GM21717 (cell line): ENCODE measurements around the gene MAP3K13.
A peak's percentile ranks its signal among the peaks of the same experiment; 100 is the strongest.
"Not testable (repeated sequence)": the region's sequence is repeated elsewhere in the genome, so short reads cannot be mapped to it uniquely, and the experiment has no call there.

Source experiments
- ATAC-seq: cut with Tn5 transposase; IDR thresholded peaks from one replicate; pipeline ENCODE4 v1.9.1; 2021; ENCODE audit warnings: mild to moderate bottlenecking, moderate library complexity; ENCODE audit not compliant: unreplicated experiment

Gene MAP3K13

DNA sequence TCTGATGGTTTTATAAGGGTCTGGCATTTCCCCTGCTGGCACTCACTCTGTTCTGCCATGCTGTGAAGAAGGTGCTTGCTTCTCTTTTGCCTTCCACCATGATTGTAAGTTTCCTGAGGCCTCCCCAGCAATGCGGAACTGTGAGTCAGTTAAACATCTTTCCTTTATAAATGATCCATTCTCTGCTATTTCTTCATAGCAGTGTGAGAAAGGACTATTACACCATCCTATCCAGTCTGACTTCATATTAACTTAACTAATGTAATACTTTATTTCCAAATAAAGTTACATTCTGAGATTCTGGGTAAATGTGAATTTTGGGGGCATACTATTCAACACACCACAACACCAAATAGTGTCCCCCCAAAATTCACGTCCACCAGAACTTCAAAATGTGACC lies 22.2 kb upstream of the MAP3K13 start:
- no peak for ATAC-seq

DNA sequence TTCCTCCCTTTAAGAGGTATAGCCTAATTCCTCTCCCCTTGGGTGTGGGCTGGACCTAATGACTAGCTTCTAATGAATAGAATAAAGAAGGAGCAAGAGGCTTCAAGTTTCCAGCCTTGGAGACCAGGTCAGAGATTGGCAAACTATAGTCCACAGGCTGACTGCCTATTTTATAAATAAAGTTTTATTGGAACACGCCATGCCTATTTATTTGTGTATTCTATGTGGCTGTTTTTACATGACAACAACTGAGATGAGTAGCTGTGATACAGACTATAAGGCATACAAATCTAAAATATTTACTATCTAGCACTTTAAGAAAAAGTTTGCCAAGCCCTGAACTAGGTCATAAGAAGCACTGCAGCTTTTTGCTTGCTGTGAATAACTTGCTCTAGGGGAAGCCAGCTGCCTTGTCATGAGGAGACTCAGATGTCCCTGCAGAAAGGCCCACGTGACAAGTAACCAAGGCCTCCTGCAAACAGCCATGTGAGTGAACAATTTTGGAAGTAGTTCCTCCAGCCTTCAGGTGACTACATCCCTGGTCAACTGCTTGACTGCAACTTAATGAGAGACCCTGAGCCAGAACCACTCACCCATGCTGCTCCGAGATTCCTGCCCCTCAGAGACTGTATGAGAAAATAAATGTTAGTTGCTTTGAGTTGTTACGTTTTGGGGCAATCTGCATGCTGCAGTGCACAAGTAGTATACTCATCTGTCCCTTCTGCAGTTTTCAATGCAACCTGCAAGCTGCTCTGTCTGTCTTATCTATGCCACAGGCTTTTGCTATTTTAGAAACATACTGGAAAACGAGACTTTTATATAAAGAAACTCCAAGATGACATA lies 21.1 kb upstream of the MAP3K13 start:
- ATAC-seq, result no peak

DNA sequence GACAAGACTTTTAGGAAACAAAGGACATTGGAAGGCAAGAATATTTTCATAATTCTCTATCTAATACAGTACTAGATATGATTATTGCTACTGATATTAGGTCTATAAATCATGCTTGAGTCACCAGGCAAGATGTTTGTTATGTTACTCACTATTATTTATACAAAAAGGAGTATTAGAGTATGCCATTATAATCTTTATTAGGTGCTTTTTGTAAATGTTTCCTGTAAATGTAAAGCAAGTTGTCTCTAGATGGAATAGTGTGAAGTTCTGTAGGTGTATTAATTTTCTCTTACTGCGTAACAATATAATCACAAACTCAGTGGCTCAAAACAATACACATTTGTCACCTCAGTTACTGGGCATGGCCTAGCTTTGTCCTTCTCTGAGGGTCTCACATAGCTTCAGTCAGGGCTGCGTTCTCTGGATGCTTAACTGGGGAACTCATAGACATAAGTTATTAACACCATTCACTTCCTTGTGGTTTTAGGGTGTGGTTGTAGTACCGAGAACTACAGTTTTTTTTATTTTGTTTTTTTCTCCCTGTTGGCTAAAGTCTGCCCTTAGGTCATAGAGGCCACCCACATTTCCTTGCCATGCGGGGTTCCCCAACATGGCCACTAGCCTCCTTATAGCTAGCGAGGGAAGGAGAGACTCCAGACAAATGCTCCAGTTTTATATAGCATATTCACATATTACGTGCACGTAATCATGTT lies 20.3 kb upstream of the MAP3K13 start:
- ATAC-seq, result no peak

DNA sequence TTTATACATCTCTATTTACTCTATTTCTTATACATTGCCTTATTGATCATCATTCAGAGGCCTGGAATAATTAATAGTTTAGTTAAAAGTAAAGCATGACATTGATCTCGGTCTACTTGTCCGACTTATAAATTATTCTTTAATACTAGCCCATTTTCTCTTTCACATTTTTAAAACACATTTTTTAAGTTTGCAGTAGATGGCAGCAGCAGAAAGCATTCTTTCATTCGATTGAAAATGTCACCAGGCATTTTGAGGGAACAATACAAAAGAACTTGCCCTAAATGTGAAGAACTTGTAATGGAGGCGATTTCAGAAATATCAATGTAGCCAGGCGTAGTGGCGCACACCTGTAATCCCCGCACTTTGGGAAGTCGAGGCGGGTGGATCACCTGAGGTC lies 15.5 kb upstream of the MAP3K13 start:
- ATAC-seq, result no peak

DNA sequence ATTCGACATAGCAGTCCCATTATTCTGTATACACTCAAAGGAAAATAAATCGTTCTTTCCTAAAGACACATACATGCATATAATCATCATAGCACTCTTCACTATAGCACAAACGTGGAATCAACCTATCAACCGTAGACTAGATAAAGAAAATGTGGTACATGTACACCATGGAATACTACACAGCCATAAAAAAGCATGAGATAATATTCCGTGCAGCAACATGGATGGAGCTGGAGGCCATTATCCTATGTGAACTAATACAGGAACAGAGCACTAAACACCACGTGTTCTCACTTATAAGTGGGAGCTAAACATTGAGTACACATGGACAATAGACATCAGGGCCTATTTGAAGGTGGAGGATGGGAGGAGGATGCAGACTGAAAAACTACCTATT lies 12.1 kb upstream of the MAP3K13 start:
- no peak for ATAC-seq

DNA sequence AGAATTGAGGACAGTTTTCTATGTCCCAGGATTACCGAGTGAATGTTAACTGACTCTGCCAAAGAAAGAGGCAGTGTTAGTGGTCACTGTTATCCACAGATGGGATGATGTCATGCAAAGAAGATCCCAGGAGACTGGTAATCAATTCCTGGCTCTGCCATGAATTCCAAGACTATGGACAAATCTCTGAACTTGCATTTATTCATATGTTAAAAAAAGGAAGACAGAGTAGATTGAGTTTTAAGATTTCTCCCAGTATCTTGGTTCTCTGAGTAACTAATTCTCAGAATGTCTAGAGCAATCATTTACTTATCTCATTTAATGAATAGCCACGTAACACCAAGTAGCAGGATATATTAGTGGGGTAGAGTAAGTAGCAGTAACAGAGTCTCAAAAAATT lies 11.5 kb upstream of the MAP3K13 start:
- ATAC-seq, result no peak

DNA sequence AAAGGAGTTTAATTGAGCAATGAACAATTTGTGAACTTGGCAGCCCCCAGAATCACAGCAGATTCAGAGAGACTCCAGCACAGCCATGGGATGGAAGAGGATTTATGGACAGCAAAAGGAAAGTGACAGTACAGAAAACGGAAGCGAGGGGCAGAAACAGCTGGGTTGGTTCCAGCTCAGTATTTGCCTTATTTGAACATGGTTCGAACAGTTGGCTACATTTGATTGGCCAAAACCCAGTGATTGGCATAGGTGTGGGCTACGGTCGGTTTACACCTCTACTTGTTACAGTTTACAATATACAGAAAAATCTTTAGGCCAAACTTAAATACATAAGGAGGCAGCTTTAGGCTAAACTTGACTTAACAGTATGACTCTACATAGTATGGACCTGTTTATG lies 9.7 kb upstream of the MAP3K13 start:
- no peak for ATAC-seq

DNA sequence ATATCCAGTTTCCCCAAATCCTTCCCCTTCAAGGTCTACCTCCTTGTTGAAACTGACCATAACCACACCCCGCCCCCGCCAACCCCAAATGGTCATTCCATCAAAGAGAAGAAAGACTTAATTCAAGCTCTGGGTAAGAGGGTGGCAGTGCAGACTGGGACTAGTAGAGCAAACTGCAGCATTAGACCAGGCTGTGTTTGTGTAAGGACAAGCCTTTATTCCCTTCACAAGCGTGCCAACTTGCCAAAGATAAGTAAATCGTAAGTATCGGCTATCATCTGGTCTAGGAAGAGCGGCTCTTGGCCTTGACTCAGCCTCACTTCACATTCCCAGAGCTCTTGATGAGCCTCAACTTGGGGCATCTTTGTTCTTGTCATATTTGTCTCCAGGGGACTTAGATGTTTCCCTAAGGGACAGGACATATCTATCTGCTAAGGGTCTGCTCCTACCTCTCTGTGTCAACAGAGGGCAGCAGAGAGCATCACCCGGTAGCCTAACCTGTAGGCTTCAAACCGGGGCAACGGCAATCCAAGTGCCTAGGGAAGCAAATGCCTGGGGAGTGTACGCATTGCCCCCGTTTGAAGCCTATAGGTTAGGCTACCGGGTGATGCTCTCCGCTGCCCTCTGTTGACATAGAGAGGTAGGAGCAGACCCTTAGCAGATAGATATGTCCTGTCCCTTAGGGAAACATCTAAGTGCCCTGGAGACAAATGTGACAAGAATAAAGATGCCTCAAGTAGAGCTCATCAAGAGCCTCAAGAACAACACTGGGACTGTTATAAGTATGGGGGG lies 8.9 kb upstream of the MAP3K13 start:
- peak; percentile 99 for ATAC-seq

DNA sequence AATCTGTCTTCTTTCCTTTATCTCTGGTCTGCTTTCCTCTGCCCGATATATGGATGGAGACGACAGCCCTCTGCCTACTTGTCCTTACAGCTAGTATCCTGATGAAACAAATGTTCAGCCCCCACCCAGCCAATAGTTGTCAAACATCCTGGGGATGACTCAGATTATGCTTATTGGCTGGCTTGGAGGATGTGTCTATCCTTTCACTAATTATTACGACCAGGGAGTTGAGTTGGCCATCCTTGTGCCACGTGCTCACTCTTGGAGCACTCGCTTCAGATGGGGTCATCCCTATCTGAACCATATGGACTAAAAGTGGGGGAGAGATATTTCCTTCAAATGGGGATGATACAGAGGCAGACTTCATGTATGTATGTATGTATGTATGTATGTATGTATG lies 6.4 kb upstream of the MAP3K13 start:
- no peak for ATAC-seq

DNA sequence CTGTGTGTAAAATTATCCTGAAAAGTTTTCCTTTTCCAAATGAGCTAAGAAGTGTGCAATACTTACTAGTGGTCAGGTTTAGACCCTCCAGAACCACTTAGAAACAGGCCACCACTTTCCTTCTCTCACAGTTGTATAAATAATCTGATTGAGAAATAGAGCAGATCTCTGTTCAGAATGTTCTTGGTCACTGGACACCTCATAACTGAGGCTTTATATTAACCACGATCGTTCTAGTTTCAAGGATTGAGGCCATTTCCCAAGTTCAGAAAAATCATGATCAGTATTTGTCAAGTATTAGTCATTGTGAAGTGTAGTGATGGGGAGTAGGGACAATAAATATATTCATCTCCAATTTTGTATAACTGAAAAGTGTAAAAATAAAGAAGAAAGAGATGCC lies 1.0 kb upstream of the MAP3K13 start:
- ATAC-seq, result no peak

DNA sequence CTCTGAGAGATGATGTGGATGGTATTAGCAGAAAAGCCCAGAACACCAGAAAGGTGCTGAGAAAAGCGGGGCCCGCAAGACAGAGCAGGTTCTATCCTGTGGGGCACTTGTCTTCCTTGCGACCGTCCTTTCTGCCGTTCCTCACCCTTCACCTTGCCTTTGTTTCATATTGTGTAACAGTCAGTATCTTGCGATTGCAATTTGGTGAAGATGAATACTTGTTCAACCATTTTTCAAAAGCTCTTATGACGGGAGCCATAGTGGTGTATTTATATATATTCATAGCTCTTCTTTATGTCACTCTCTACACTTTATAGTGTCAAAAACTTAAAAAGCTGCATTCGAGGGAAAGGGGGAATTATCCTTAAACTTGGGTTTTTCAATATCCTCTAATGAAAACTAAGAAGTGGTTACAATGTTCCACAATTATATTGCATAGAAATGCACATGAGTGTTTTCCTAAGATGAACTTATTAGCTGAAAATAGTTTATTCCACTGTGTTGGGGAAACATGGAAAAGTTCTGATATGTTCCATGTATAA lies 797 bp downstream of the MAP3K13 start:
- peak; percentile 37 for ATAC-seq

DNA sequence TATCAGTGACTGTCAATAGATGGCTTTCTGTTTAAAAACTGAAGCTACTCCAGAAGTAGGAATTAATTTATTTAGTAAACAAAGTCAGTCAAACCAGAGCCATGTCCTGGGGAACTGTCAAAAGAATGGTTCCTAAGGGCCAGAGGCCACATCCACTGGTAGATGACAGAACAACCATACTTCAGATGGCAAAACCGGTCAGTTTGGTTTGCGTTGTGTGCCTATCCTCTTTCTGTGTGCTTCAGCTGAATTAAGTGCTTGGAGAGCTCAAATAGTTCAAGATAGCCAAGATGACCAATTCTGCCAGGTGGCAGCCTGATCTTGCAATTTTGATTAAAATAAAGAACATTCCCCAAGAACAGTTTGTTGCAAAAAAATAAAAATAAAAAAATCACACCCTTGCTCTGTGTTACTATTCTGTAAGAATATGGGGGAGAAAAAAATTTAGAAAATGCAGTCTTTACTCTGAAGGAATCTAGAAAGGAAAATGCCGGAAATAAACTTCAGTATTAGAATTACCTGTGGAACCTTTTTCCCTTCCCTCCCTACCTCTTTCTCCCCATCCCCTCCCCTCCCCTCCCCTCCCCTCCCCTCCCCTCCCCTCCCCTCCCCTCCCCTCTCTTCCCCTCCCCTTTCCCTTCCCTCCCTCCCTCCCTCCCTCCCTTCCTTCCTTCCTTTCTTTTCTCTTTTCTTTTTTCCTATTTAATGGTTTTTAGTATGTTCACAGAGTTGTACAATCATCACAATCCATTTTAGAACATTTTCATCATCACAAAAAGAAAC lies 2.5 kb downstream of the MAP3K13 start:
- no peak for ATAC-seq

DNA sequence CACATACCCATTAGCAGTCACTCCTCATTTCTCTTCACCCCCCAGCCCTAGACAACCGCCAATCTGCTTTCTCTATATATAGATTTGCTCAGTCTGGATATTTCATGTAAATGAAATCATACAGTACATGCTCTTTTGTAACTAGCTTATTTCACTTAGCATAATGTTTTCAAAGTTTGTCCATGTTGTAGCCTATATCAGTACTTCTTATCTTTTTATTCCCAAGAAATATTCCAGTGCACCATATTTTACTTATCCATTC lies 3.1 kb downstream of the MAP3K13 start:
- ATAC-seq, result no peak

DNA sequence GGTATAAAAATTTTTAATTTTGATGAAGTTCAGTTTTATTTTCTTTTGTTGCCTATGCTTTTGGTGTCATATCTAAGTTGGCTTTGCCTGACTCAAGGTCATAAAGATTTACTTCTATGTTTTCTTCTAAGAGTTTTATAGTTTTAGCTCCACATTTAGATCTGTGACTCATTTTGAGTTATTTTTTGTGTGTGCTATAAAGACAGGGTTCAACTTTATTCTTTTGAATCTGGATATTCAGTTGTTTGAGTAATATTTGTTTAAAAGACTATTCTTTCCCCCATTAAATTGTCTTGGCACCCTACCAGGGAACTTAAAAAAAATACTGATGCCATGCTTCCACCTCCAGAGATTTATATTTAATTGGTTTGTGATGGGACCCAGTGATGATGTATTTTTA lies 4.0 kb downstream of the MAP3K13 start:
- ATAC-seq, result no peak

DNA sequence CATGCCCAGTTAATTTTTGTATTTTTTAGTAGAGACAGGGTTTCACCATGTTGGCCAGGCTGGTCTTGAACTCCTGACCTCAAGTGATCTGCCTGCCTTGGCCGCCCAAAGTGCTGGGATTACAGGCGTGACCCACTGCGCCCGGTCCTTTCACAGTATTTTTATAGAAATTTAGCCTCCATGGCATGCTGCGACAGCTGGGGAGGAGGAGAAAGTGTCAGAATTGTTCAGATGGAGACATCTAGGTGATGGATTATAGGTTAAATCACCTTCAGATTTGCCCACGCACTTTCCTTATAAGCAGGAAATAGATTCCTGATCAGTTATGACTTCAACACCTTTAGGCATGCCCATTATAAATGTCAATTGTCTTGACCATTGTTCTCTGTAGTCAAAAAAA lies 7.4 kb downstream of the MAP3K13 start:
- ATAC-seq, result not testable (repeated sequence)

DNA sequence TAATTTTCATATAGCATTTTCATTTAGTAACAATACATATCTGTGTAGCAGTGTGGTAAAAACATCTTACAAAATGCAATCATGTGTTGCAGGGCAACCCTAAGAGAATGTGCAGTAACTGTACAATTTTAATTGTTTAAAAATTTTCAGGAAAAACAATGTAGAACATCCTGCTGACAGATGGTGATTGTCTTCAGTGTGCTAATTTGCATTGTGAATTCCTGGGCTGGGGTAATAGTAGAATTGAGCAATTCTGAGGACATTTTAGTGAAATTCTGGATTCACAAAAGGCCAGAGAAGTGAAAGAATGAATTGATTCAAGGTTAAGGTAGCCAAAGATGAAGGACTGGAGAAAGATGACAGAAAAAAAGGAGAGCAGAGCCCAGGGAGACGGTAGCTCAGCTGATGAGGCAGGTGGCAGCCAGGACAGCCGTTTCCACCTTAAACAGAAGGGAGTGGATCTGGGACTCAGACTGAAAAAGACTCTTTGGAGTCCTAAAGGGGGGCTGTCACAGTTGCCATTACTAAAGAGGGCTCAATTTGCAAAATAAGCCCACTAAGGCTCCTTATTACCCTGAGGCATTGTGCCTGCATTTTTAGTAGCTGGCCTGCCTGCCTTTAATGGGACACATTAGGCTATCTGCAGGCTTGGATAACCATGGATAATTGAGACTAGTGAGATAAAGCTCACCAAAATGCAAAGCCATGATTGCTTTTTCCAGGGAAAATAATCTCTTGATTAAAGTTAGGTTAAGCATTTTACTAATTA lies 8.6 kb downstream of the MAP3K13 start:
- ATAC-seq, result no peak

DNA sequence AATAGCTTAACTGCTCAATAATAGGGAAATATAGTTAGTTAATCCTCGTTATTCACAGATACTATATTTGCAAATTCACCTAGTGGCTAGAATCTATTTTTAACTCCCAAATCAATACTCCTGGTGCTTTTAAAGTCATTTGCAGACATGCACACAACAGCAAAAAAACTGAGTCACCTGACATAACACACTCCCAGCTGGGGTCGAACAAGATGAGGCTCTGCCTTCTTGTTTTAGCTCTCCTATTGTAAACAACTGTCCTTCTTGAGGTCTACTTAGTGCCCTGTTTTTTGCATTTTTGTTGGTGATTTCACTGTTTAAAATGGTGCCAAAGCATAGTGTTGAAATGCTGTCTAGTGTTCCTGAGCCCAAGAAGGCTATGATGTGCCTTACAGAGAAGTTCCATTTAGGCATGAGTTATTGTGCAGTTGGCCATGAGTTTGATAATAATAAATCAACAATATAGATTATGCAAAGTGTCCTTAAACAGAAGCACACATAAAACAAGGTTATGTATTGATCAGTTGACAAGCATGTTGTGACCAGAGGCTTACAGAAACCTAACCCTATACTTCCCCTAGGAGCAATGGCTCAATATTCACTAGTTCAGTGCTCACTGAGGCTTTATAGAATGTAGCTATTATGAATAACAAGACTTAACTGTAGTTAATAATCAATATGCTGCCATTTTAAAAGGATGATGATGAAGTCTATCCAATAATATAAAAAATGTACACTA lies 18.6 kb downstream of the MAP3K13 start:
- no peak for ATAC-seq

DNA sequence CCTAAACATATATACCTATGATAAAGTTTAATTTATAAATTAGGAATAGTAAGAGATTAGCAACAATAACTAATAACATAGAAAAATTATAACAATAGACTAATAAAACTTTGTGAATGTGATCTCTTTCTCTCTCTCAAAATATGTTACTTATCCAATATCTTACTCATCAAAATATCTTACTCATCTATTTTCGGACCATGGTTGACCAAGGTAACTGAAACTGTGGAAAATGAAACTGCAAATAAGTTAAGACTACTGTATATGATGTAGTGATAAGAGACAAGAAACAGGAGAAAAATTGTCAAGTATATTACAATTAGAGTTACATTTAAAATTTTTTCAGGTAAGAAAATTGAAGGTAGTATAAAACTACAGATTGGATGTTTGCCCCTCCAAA lies 19.2 kb downstream of the MAP3K13 start:
- ATAC-seq, result no peak

DNA sequence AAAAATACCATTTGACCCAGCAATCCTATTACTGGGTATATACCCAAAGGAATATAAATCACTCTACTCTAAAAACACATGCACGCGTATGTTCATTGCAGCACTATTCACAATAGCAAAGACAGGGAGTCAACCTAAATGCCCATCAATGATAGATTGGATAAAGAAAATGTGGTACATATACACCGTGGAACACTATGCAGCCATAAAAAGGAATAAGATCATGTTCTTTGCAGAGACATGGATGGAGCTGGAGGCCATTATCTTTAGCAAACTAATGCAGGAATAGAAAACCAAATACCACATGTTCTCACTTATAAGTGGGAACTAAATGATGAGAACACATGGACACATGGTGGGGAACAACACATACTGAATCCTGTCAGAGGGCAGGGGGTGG lies 23.6 kb downstream of the MAP3K13 start:
- not testable (repeated sequence) for ATAC-seq
